ENCODE results near the gene FLT4. TPM values are rescaled to one million over a fixed set of nuclear protein-coding genes. Genes with fewer than 3 reads are reported as not detected.

FLT4 gene
- total and polyA plus RNA-seq, 2 donors (not counting 1 experiment from before 2014, with no cell fraction given): 0.17 TPM; not detected in 1

DNA sequence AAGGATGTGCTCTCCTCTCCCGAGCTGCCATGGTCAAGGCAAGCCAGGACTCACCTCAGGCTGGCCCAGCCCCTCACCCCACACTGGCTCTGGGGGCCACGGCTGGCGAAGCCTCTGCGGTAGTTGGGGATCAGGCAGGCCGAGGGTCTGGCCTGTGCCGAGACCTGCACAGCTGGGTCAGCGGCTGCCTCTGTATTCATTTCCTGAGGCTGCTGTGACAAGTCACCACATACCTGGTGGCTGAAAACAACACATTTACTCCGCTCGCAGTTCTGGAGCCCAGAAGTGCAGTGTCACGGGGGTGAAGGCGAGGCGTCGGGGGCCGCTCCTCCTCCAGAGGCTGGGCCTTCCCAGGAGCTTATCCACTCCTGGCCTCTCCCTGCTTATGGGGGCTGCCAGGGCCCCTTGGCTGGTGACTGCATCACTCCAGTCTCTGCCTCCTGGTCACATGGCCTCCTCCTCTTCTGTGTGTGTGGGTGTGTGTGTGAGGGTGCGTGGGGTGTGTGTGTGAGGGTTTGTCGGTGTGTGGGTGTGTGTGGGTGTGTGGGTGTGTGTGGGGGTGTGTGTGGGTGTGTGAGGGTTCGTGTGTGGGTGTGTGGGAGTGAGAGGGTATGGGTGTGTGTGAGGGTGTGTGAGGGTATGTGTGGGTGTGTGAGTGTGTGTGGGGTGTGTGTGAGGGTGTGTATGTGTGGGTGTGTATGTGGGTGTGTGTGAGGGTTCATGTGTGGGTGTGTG, 54.9 kb downstream of the FLT4 start:
- H2AFZ ChIP-seq (ENCODE audit: low read length): no peak overlapping the region
- no peak for TF ChIP-seq EZH2 (IDR thresholded peaks at IDR 0.05; ENCODE audit: low read length, missing control alignments)
- TF ChIP-seq, protein P1, sequence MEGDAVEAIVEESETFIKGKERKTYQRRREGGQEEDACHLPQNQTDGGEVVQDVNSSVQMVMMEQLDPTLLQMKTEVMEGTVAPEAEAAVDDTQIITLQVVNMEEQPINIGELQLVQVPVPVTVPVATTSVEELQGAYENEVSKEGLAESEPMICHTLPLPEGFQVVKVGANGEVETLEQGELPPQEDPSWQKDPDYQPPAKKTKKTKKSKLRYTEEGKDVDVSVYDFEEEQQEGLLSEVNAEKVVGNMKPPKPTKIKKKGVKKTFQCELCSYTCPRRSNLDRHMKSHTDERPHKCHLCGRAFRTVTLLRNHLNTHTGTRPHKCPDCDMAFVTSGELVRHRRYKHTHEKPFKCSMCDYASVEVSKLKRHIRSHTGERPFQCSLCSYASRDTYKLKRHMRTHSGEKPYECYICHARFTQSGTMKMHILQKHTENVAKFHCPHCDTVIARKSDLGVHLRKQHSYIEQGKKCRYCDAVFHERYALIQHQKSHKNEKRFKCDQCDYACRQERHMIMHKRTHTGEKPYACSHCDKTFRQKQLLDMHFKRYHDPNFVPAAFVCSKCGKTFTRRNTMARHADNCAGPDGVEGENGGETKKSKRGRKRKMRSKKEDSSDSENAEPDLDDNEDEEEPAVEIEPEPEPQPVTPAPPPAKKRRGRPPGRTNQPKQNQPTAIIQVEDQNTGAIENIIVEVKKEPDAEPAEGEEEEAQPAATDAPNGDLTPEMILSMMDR (conservative IDR thresholded peaks at IDR 0.05 in 1 of 2, IDR thresholded peaks at IDR 0.05 in 1 of 2; ENCODE audit: low read depth in 1 of 2, low read length in 2 of 2): no peak
- peaks cover 12% of the 10 kb centered on the region for H3K27me3 ChIP-seq (ENCODE audit: control insufficient read depth, insufficient read depth, low read length)
- no peak overlapping the region for H3K27ac ChIP-seq (ENCODE audit: insufficient read depth, low read length)
- H4K20me1 ChIP-seq (ENCODE audit: control insufficient read depth, extremely low read depth, insufficient read depth, low read length): no peaks in the 10 kb centered on the region
- no peak overlapping the region for H3K4me3 ChIP-seq (replicated peaks in 1 of 4; ENCODE audit: control extremely low read depth in 1 of 4, insufficient read depth in 1 of 4, low read depth in 3 of 4, low read length in 4 of 4)
- no peaks in the 10 kb centered on the region for H3K36me3 ChIP-seq (ENCODE audit: control insufficient read depth, insufficient read depth, low read length)
- no peaks in the 10 kb centered on the region for H3K4me1 ChIP-seq (ENCODE audit: control insufficient read depth, extremely low read depth, insufficient read depth, low read length)
- no peaks in the 10 kb centered on the region for H3K9me3 ChIP-seq (ENCODE audit: control insufficient read depth, insufficient read depth, low read depth, low read length)
- DNase-seq (ENCODE audit: low read depth in 2 of 2): no peak
- no peaks in the 10 kb centered on the region for H3K79me2 ChIP-seq (ENCODE audit: control insufficient read depth, insufficient read depth, low read length)
- H3K9ac ChIP-seq (ENCODE audit: insufficient read depth, low read length): no peak overlapping the region
- H3K4me2 ChIP-seq (ENCODE audit: extremely low read depth, insufficient read depth, low read length): no peak overlapping the region

DNA sequence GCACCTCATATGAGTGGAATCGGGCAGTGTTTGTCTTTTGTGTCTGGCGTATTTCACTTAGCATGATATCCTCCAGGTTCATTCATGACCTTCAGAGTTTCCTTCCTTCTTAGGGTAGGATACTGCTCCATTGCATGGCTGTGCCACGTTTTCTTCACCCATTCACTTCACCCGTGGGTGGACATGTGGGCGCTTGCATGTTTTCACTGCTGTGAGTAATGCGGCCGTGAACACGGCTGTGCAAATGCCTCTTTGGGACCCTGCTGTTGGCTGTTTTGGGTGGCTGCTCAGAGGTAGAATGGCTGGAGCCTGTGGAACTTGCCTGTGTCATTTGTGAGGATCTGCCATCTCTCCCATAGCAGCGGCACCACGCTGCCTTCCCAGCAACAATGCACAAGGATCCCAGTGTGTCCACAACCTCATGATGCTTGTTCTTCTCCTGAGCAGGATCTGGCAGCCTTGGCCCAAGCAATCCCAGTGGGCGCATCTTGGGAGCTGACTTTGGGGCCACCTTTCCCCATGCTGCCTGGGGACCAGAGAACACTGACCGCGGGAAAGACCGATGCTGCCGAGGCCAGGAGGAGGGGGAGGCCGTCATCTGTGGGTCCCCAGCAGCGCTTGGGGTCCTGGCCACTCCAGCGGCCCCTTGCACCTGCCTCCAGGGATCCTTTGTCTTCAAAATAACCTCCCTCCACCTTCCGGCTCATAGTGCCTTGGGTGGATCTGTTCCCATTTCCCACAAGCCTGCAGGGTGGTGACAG, 55.8 kb downstream of the FLT4 start:
- Histone ChIP-seq H3K4me2 (ENCODE audit: extremely low read depth, insufficient read depth, low read length) (no peak overlapping the region), H3K9ac (ENCODE audit: insufficient read depth, low read length) (no peak overlapping the region), H4K20me1 (ENCODE audit: control insufficient read depth, extremely low read depth, insufficient read depth, low read length) (no peaks in the 10 kb centered on the region), H3K27ac (ENCODE audit: insufficient read depth, low read length) (no peak overlapping the region), H3K36me3 (ENCODE audit: control insufficient read depth, insufficient read depth, low read length) (no peaks in the 10 kb centered on the region), H3K79me2 (ENCODE audit: control insufficient read depth, insufficient read depth, low read length) (no peaks in the 10 kb centered on the region), H3K9me3 (ENCODE audit: control insufficient read depth, insufficient read depth, low read depth, low read length) (no peaks in the 10 kb centered on the region), H3K27me3 (ENCODE audit: control insufficient read depth, insufficient read depth, low read length) (peaks cover 12% of the 10 kb centered on the region), H3K4me3 (replicated peaks in 1 of 4; ENCODE audit: control extremely low read depth in 1 of 4, insufficient read depth in 1 of 4, low read depth in 3 of 4, low read length in 4 of 4) (no peak overlapping the region), H2AFZ (ENCODE audit: low read length) (no peak overlapping the region), H3K4me1 (ENCODE audit: control insufficient read depth, extremely low read depth, insufficient read depth, low read length) (no peaks in the 10 kb centered on the region)
- TF ChIP-seq EZH2 (IDR thresholded peaks at IDR 0.05; ENCODE audit: low read length, missing control alignments): no peak
- TF ChIP-seq, protein P1 (conservative IDR thresholded peaks at IDR 0.05 in 1 of 2, IDR thresholded peaks at IDR 0.05 in 1 of 2; ENCODE audit: low read depth in 1 of 2, low read length in 2 of 2): no peak
- no peak for DNase-seq (ENCODE audit: low read depth in 2 of 2)

DNA sequence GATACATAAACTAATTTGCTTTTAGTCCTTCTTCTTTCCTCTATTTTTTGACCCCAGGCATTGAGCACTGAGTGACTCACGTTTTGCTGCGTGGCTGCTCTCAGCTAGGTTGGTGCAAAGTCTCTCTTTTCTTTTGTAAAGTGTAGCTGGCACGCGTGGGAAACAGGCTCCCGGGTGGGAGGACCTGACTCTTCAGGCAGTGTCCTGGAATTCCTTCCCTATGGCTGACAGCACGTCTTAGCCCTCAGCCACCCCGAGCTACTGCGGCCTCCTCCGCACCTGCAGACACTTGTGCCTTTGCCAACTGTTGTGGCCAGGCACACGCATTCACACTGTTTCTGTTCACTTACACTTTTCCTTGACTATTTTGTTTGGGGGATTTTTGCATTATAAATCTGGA, 57.2 kb downstream of the FLT4 start:
- TF ChIP-seq, protein P1 (conservative IDR thresholded peaks at IDR 0.05 in 1 of 2, IDR thresholded peaks at IDR 0.05 in 1 of 2; ENCODE audit: low read depth in 1 of 2, low read length in 2 of 2): no peak
- peak; percentile 44 for TF ChIP-seq EZH2 (IDR thresholded peaks at IDR 0.05; ENCODE audit: low read length, missing control alignments)
- Histone ChIP-seq H4K20me1 (ENCODE audit: control insufficient read depth, extremely low read depth, insufficient read depth, low read length) (no peaks in the 10 kb centered on the region), H3K4me1 (ENCODE audit: control insufficient read depth, extremely low read depth, insufficient read depth, low read length) (no peaks in the 10 kb centered on the region), H3K27me3 (ENCODE audit: control insufficient read depth, insufficient read depth, low read length) (peaks cover 17% of the 10 kb centered on the region), H3K4me3 (replicated peaks in 1 of 4; ENCODE audit: control extremely low read depth in 1 of 4, insufficient read depth in 1 of 4, low read depth in 3 of 4, low read length in 4 of 4) (no peak overlapping the region), H3K36me3 (ENCODE audit: control insufficient read depth, insufficient read depth, low read length) (no peaks in the 10 kb centered on the region), H3K9ac (ENCODE audit: insufficient read depth, low read length) (no peak overlapping the region), H3K27ac (ENCODE audit: insufficient read depth, low read length) (no peak overlapping the region), H2AFZ (ENCODE audit: low read length) (no peak overlapping the region), H3K4me2 (ENCODE audit: extremely low read depth, insufficient read depth, low read length) (no peak overlapping the region), H3K9me3 (ENCODE audit: control insufficient read depth, insufficient read depth, low read depth, low read length) (no peaks in the 10 kb centered on the region), H3K79me2 (ENCODE audit: control insufficient read depth, insufficient read depth, low read length) (no peaks in the 10 kb centered on the region)
- DNase-seq (ENCODE audit: low read depth in 2 of 2): no peak
